Thyroid gland (tissue), 4 donors: ENCODE measurements around the gene GNAQ. TPM values are rescaled to one million over a fixed set of nuclear protein-coding genes. Genes with fewer than 3 reads are reported as not detected.

ENCODE experiments used
- DNase-seq, 2 donors: peaks; one replicate each; pipeline ENCODE4 v3.0.0-alpha.2; 2019
- H3K27ac ChIP-seq, 3 donors: fragments of 200-600 bp; sonication (generic); 1 replicate in 2 of 3; 2 replicates in 1 of 3; pipeline ENCODE4 v1.5.1; 2016 to 2019; ENCODE audit warnings: mild to moderate bottlenecking in 1 of 3, moderate library complexity in 1 of 3
- H3K27me3 ChIP-seq: fragments of 200-600 bp; sonication (generic); one replicate; pipeline ENCODE4 v1.5.1; 2019
- H3K36me3 ChIP-seq, 2 donors: fragments of 200-600 bp; sonication (generic); one replicate each; pipeline ENCODE4 v1.5.1; 2016 to 2019
- H3K4me1 ChIP-seq, 2 donors: fragments of 200-600 bp; sonication (generic); one replicate each; pipeline ENCODE4 v1.5.1; 2017 to 2019
- H3K4me3 ChIP-seq, 3 donors: fragments of 200-600 bp; sonication (generic); replicated peaks in 1 of 3; 1 replicate in 2 of 3; 2 replicates in 1 of 3; pipeline ENCODE4 v1.5.1; 2016; ENCODE audit warnings: mild to moderate bottlenecking in 1 of 3
- H3K9me3 ChIP-seq: fragments of 200-600 bp; sonication (generic); one replicate; pipeline ENCODE4 v1.5.1; 2017
- POLR2A ChIP-seq, 2 donors: fragments of 450-650 bp; IDR thresholded peaks; one replicate each; pipeline ENCODE4 v1.6.1; 2017; ENCODE audit warnings: antibody characterized with exemption in 2 of 2, mild to moderate bottlenecking in 2 of 2, moderate library complexity in 1 of 2
- WGBS, 2 donors: methylation state at CpG; one replicate each; pipeline ENCODE4 v1.1.5; 2017; 5-methylcytosine and 5-hydroxymethylcytosine counted together
- intact Hi-C: fragments of 100-400 bp; cut with DNase I; formaldehyde crosslinking; loops from one replicate; pipeline ENCODE4 v1.15.1; 2023
- total RNA-seq, 4 donors: library from RNA; depleted of rRNA; stranded (reverse); fragments of >200 nt; gene quantifications; one replicate each; pipeline ENCODE4 v1.2.3, GENCODE V29; 2016
- TF ChIP-seq, protein P1 (sequence below), 6 experiments: fragments of 200-600 bp in 3 of 6; fragments of 450-650 bp in 3 of 6; sonication (generic) in 3 of 6; IDR thresholded peaks; one replicate each; pipeline ENCODE4 v1.5.1; 2016 to 2019; ENCODE audit warnings: antibody characterized with exemption in 6 of 6, mild to moderate bottlenecking in 2 of 6, inconsistent platforms in 1 of 6, moderate library complexity in 1 of 6

The GNAQ gene
- total RNA-seq, 4 donors from 2014 or later = 40.0 to 60.8 (median 58.1) TPM

DNA sequence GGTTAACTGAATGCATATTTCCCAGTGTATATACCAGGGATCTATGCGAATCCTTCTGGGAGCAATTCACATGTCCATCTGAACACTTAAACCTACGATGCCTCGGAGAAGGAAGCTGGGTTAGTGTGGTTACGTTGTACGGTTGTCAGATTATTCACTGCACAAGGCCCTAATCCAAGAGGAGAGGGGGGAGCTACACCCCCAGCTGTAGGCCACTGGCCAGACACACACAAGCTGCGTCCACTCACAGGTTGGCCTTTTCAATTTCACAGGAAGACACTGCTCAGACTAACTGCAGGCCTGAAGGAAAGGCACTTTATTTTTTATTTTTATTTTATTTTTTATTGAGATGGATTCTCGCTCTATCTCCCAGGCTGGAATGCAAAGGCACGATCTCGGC is 199.0 kb downstream of the GNAQ start:
- Histone ChIP-seq H3K27ac (no peak overlapping the region), H3K4me1 (no peaks in the 10 kb centered on the region), H3K9me3 (no peaks in the 10 kb centered on the region), H3K4me3 (no peak overlapping the region), H3K27me3 (no peaks in the 10 kb centered on the region), H3K36me3 (no peaks in the 10 kb centered on the region)
- TF ChIP-seq POLR2A (IDR thresholded peaks at IDR 0.05) = no peak
- TF ChIP-seq, protein P1, sequence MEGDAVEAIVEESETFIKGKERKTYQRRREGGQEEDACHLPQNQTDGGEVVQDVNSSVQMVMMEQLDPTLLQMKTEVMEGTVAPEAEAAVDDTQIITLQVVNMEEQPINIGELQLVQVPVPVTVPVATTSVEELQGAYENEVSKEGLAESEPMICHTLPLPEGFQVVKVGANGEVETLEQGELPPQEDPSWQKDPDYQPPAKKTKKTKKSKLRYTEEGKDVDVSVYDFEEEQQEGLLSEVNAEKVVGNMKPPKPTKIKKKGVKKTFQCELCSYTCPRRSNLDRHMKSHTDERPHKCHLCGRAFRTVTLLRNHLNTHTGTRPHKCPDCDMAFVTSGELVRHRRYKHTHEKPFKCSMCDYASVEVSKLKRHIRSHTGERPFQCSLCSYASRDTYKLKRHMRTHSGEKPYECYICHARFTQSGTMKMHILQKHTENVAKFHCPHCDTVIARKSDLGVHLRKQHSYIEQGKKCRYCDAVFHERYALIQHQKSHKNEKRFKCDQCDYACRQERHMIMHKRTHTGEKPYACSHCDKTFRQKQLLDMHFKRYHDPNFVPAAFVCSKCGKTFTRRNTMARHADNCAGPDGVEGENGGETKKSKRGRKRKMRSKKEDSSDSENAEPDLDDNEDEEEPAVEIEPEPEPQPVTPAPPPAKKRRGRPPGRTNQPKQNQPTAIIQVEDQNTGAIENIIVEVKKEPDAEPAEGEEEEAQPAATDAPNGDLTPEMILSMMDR (IDR thresholded peaks at IDR 0.05) = no peak
- 87 to 90% methylated on average over 9 of the region's 9 CpGs for WGBS, 2 donors
- intact Hi-C loops = no loop called here
- DNase-seq = no peak

DNA sequence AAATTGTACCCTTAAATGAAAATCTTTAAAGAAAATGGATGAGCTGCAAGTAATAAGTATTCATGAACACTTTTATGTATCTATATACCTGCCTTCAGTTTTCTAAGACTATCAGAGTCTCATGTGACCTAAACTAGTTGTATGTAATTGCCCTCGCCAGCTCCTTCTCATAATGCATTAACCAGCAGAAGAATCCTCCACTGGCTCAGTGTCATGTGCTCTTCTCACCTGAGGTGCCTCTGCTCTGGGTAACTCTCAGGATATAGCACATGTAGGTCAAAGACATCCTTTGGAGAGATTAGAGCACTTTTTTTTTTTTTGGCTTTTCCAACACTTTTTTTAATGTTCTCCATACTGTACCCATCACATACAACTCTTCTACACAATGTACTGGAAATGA is 199.8 kb downstream of the GNAQ start:
- Histone ChIP-seq H3K36me3 (no peaks in the 10 kb centered on the region), H3K27ac (no peak overlapping the region), H3K4me1 (no peaks in the 10 kb centered on the region), H3K27me3 (no peaks in the 10 kb centered on the region), H3K4me3 (no peak overlapping the region), H3K9me3 (no peaks in the 10 kb centered on the region)
- intact Hi-C loops = no loop called here
- 92 to 97% methylated on average over 1 of the region's 1 CpG for WGBS, 2 donors
- TF ChIP-seq, protein P1 (IDR thresholded peaks at IDR 0.05) = no peak
- TF ChIP-seq POLR2A (IDR thresholded peaks at IDR 0.05) = no peak
- DNase-seq = no peak

DNA sequence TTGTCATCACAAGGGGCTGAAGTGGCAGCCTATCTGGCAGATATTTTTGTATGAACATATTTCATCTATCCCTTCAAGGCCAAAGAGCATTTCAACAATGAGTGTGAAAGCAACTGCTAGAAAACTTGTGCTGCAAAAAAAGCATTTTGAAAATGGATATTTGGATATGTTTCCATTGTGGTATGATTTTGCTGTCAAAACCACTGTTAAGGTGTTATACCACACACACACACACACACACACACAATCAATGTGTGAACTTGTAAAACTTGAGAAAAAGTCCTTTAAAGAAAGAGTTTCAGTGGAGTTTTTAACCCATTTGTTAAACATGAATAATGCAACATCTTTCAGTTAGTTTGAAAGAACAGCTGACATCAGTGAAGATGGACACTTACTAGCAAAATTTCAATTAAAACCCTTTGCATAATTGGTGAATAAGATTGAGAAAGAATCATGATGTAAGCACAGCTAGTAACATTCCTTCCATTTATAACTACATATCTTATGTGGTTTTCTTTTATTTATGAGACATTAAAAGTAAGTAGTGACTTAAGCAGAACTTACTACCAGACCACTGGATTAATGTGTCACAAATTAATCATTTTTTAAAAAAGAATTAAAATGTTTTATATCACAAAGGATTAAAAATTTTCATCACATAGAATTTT is 200.9 kb downstream of the GNAQ start:
- no peak overlapping the region for H3K27ac ChIP-seq

DNA sequence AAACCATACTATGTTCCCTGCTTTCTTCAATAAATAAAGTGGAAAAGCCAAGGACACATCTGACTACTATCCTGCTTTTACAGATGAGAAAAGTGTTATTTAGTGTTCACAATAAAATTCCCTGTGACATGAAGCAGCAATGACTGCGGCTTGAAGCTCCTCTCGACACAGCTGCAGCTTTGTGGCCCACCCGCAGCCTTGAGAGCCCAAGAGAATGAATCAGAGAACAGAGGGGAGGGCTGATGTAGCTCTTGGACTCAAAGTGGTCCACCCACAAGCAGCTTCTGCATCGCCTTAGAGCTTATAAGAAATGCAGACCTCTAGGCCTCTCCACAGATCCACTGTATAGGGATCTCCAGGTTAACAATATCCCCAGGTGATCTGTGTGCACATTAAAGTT is 202.2 kb downstream of the GNAQ start:
- 90 to 92% methylated on average over 3 to 4 of the region's 4 CpGs for WGBS, 2 donors
- Histone ChIP-seq H3K4me1 (no peaks in the 10 kb centered on the region), H3K27me3 (no peaks in the 10 kb centered on the region), H3K4me3 (no peak overlapping the region), H3K27ac (no peak overlapping the region), H3K36me3 (no peaks in the 10 kb centered on the region), H3K9me3 (no peaks in the 10 kb centered on the region)
- TF ChIP-seq, protein P1 (IDR thresholded peaks at IDR 0.05) = no peak
- TF ChIP-seq POLR2A (IDR thresholded peaks at IDR 0.05) = no peak
- no peak for DNase-seq
- intact Hi-C loops = no loop called here

More for the DNA sequence above, 200.9 kb downstream of the GNAQ start:
- no peak for TF ChIP-seq POLR2A (IDR thresholded peaks at IDR 0.05)
- TF ChIP-seq, protein P1 (IDR thresholded peaks at IDR 0.05) = no peak
- no peak for DNase-seq
- Histone ChIP-seq H3K36me3 (no peaks in the 10 kb centered on the region), H3K9me3 (no peaks in the 10 kb centered on the region), H3K4me3 (no peak overlapping the region), H3K27me3 (no peaks in the 10 kb centered on the region), H3K4me1 (no peaks in the 10 kb centered on the region)
- intact Hi-C loops = no loop called here

DNA sequence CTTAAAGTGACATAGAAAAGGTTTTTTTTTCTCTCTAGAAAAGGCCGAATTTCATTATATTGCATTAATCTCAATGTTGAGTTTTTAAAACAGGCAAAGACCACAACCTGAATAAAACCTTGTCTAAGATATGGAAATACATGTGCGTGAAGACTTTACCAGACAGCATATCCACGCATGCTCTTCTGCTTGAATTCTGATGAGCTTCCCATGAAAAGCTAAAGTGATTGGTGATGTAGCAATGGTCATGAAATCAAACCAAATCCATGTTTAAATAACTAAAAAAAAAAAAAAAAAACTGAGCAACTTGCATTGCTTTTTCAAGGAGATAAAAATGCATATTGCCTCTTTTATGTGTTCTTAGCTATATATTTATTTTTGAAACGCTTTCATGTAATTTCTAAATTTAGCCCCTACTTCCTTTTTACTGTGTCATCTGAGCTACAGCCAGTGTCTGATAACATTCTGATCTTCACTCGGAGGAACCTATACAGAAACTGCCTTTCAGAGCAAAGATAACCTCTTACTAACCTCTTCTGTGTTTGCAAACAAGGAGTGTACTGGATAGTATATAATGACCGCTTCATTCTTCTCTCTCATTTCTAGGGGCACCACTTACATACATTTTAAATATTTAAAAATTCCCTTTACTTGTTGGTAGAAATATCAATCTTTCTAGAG is 204.4 kb downstream of the GNAQ start:
- intact Hi-C loops = no loop called here
- Histone ChIP-seq H3K4me3 (no peak overlapping the region), H3K36me3 (no peaks in the 10 kb centered on the region), H3K9me3 (no peaks in the 10 kb centered on the region), H3K4me1 (peaks cover 0 to 2% of the 10 kb centered on the region in 2 donors), H3K27me3 (no peaks in the 10 kb centered on the region), H3K27ac (no peak overlapping the region)
- TF ChIP-seq, protein P1 (IDR thresholded peaks at IDR 0.05) = no peak
- TF ChIP-seq POLR2A (IDR thresholded peaks at IDR 0.05) = no peak
- DNase-seq = no peak
- WGBS, 2 donors = 82 to 84% methylated on average over 6 of the region's 6 CpGs
